CMK (cell line): Measurements from ENCODE around the gene SMOC2.

Experiments
- DNase-seq: peaks from one replicate; pipeline ENCODE4 v3.0.0-alpha.2; 2010; ENCODE audit warnings: low read depth

SMOC2 gene

DNA sequence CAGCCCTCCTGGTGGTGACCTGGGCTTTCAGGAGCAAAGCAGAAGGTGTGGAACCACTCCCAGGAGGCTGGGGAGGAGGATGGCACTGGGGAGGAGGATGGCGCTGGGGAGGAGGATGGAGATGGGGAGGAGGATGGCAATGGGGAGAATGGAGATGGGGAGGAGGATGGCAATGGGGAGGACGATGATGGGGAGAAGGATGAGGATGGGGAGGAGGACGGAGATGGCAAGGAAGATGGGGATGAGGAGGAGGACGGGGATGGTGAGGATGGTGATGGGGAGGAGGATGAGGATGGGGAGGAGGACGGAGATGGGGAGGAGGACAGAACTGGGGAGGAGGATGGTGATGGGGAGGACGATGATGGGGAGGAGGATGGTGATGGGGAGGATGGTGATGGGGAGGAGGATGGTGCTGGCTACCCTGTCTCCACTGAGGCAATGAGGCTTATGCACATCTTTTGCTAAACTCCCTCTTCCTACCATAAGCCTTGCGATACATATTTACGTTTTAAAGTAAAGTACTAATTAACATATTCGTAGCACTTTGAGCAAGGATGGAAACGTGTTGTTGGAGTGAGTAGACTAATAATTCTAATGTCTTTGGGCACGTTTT is 7.4 kb downstream of the SMOC2 start:
- no peak for DNase-seq

- DNase-seq, result no peak
Observed at GRCh38 chr6:168450917-168451316, 9.9 kb downstream of the SMOC2 start.

- no peak for DNase-seq
Observed at GRCh38 chr6:168451805-168452517, 11.0 kb downstream of the SMOC2 start.

GRCh38 chr6:168452685-168453377 is 11.8 kb downstream of the SMOC2 start:
- no peak for DNase-seq

DNA sequence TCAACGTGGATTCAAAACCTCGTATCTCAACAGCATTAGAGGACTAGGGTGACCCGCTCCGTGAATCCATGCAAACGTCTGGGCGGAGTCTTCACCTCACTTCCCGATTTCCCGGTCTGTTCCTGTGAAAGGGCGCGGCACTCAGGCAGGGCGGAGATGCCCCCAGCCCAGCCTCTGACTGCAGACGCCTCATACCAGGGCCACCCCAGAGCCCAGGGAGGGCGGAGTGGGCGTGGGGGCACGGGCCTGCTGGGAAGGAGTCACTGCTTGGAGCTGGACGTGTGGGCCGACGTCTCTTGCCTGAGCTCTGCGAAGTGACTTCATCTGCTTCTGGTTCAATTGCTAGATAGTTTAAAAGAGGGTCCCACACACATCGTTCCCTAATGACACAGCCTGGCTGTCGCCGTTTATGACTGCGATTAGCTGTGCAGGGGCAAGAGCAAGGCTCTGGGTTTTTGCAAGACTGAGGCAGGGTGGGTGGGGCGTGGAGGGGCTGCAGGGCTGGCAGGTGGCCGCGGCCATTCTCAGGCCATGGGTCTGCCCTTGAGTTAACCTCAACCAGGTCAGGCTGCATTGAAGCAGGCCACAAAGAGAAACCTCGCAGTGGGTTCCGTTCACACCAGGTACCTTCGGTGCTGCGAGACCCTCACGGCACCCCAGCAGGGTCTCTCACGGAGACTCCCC is 15.0 kb downstream of the SMOC2 start:
- DNase-seq, result no peak

GRCh38 chr6:168456907-168457652 is 16.1 kb downstream of the SMOC2 start:
- no peak for DNase-seq

DNA sequence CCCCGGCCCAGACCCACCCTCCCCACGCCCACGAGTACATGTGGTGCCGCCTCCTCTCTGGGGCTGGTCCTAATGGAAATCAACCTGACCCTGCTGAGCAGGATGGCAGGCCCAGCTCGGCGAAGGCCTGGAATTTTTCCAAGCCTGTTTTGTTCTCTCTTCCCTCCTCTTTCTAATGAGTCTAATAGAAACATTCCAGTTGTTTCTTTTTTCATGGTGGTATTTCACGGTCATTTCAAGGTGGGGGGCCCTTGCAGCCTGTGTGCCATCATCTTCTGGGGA is 16.6 kb downstream of the SMOC2 start:
- no peak for DNase-seq

GRCh38 chr6:168458101-168458500 is 17.1 kb downstream of the SMOC2 start:
- DNase-seq, result no peak

GRCh38 chr6:168459572-168459971 is 18.6 kb downstream of the SMOC2 start:
- no peak for DNase-seq

DNA sequence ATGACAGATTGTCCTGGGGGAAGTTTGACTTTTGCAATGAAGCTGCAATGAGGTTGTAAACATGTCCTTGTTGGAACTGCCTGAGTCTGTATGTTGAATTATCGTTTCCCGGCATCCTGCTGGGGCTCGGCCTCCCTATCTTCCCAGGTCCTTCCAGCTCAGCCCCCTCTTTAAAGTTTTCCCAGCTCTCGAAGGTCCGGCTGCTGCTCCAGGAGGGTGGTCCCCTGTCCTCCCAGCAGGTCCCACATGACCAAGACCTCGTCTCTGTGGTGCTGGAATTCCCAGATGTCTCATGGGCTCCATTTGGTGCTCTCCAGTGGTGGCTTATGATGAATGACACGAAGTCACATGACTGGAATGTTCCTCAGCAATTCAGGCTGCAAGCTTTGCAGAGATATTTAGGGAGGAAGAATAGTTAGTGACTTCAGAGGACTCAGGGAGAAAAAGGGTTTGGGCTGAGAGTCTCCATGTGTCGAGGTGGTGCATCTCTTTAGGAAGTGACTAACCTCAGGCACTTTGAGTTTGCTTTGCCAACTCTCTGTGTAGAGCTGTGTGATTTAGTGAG is 21.4 kb downstream of the SMOC2 start:
- DNase-seq, result no peak

GRCh38 chr6:168464546-168464945 is 23.6 kb downstream of the SMOC2 start:
- no peak for DNase-seq

DNA sequence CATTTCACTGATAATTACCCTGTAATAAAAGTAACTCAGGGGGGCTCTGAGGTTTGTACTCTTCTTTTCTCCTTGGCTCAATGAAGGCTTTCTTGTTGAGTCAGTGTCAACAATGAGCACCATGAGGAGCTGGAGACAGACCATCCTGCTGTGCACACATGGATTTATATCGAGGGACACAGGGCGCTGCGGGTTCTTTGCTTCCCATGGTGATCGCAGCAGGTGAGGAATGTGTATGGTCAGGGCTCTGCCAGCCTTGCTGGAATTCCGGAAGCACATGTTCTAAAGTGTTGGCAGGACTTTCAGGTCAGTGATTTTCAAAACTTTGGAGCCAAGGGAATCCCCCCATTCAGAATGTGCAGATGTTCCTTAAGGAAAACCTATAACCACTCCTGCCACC is 27.1 kb downstream of the SMOC2 start:
- no peak for DNase-seq

DNA sequence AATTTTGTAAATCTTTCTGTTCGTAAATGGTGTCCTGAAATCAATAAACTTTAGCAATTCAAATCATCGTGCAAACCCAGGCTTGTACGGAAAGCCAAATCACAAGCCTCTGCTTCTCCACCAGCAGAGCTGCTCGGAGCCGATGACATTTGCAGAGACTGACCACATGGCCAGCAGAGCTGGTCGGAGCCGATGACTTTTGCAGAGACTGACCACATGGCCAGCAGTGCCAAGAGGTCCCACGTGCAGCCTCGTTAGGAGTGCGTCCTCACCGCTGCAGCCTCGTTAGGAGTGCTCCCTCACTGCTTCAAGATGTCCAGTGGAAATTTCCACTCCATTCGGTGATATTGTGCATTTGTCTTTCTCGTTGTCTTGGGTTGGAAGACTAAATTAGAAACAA is 28.5 kb downstream of the SMOC2 start:
- DNase-seq, result no peak

DNA sequence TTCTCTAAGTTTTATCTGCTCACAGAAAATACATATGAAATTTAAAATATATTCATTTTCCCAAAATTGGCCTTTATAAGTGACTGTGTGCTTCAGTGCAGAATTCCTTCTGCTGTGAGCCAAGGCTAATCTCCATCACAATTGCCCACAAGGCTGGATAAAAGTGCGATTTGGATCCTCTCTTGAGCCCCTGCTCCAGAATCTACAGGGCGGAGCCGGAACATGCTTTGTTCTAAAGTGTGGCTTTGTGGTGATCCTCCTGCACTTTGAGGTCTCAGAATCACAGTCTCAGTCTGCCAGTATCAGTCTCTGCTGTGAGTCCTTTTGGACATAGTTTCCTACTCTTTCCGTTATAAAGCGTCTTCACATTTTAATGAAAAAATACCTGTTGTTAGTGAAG is 28.9 kb downstream of the SMOC2 start:
- DNase-seq, result no peak

- no peak for DNase-seq
Observed at GRCh38 chr6:168472363-168472762, 31.4 kb downstream of the SMOC2 start.

DNA sequence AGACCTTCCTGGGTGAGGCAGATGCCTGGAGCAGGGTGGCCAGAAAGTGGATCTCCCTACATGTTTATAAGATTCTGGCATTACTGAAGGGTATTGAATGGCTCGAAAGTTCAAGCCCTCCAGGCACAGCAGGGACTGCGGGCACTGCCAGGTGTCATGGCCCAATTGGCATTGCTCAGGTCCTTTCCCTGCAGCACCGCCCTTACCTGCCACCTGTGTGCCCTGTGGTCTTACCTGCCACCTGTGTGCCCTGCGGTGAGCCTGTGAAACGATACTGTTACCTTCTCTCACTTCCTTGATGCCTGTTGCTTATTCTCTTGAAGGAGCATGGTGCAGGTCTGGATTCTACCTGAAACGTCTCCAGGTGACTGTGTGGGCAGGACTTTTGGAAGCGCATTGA is 32.2 kb downstream of the SMOC2 start:
- no peak for DNase-seq

- DNase-seq, result no peak
Observed at GRCh38 chr6:168475188-168476013, 34.4 kb downstream of the SMOC2 start.

DNA sequence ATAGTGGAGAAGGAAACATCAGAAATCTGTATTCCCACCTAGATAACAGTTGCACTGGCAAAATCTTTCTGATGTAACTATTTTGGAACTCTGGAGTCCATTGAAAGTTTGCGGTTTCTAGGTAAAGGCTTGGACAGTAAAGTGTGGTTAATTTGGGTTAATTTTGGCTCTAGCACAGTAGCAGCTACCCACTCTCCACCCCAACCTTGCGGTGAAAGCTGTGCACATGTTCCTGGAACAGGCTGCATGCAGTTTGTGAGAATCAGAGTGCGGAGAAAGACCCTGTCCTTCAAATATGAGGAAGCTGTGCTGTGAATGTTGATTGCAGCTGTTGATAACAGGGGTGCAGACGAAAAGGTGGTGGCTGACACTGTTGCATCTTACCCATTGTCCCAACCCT is 38.4 kb downstream of the SMOC2 start:
- no peak for DNase-seq

DNA sequence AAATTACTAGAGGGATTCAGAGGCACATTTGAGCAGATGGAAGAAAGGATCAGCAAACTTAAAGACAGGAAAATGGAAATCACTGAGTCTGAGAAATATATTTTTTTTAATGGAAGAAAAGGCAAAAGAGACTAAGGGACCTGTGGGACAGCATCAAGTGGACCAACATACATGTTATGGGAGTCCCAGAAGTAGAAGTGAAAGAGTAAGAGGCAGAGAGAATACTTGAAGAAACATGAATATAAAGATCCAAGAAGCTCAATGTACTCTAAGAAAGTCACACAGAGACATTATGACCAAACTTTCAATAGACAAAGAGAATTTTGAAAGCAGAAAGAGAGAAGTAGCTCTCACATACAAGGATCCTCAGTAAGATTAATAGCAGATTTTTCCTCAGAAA is 39.5 kb downstream of the SMOC2 start:
- DNase-seq, result no peak

DNA sequence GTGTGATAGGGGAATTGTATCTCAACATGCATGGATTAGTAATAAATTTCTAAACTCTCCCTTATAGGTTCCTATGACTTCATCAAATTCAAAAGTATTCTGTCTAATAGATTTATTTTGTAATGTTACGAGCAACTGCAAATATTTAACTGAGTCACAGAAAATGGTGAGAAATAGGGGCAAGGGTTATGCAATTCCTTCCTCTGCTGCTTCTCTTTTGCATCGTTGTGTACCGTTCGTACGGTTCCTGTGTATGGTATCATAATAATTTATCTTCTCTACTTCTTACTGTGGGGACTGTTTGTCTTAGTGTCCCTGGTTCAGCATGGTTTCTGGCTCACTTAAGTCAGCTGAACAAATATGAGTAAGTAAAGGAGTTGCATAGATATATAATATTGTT is 44.8 kb downstream of the SMOC2 start:
- no peak for DNase-seq

DNA sequence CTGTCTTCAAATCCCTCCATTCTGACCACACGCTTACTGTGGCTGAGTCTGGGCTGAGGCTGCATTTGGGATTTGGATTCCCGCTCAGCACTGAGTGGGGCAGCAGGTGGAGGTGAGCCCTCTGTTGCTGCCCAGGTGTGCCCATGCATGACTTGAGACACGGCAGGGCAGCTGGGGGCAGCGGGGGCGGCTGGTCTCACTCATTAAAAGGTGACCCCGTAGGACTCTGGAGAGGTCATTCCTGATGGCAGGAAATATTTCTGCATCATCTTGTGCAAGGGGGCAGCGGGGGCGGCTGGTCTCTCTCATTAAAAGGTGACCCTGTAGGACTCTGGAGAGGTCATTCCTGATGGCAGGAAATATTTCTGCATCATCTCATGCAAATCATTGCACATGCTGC is 49.8 kb downstream of the SMOC2 start:
- DNase-seq, result no peak
